Anterior cingulate cortex (tissue), 58 donors: ENCODE data around the gene MEIKIN.
"Not testable (repeated sequence)": the region's sequence is repeated elsewhere in the genome, so short reads cannot be mapped to it uniquely, and the experiment has no call there.

Experiments used
- DNase-seq, 58 donors: peaks; one replicate each; lab custom pipeline; 2025; lab: John Stamatoyannopoulos, UW

Gene MEIKIN

DNA sequence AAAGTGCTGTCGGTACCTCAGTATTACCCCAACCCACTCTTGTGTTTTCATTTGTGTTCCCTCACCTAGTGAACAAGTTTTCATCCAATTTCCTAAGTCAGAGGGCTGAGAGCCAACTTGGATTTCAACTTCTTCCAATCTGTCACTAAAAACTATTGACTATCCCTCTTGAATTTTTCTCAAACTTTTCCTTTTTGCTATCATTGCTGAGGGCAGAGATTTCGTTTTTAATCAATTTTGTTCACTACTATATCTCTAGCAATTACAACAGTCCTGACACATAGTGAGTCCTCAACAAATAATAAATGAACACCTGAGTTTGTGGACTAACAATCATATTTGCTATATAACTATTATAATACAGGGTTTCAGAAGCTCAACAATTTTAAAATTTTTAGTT, 29.0 kb downstream of the MEIKIN start:
- DNase-seq: no peak

DNA sequence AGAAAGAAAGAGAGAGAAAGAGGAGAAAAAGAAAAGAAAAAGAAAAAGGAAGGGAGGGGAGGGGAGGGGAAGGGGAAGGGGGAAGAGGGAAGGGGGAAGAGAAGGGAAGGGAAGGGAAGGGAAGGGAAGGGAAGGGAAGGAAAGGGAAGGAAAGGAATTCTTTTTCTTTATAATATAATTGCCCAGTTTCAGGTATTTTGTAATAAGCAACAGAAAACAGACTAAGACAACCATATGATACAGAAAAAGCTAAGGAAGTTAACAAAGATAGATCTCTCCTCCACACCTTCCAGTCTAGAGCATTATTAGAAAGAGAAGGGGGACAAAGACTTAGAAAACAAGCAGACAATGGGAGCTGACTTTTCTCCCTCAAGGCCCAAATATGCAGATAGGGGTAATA, 31.0 kb downstream of the MEIKIN start:
- DNase-seq: no peak

DNA sequence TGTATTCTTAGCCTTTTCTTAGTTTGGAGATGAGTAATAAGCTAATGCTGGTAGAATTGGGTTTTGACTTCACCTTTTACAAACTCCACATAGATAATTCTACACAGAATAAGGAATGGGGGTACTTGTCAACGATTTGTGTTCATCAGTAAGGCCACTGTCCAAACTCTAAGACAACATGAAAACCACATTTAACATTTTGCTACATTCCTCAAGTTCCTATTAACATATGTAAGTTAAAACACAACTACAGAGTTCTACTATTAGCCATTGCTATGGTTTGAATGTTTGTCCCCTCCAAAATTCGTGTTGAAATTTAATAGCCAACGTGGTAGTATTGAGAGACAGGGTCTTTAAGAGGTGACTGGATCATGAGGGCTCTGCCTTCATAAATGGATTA, 31.9 kb downstream of the MEIKIN start:
- DNase-seq: no peak

- DNase-seq: no peak
These were observed 38.8 kb downstream of the MEIKIN start for GRCh38 chr5:131906668-131907067.

- DNase-seq: not testable (repeated sequence)
These were observed 43.2 kb downstream of the MEIKIN start for GRCh38 chr5:131902266-131902665.

DNA sequence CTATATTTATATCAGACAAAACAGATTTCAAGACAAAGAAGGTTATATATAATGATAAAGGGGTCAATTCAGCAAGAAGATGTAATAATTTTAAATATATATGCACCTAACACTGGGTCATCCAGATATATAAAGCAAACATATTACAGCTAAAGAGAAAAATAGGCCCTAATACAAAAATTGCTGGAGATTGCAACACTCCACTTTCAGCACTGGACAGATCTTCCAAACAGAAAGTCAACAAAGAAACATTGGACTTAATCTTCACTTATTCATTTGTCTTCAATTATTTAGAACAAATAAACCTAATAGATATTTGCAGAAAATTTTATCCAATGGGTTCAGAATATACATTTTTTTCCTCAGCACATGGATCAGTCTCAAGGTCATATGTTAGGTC, 45.8 kb downstream of the MEIKIN start:
- no peak for DNase-seq

DNA sequence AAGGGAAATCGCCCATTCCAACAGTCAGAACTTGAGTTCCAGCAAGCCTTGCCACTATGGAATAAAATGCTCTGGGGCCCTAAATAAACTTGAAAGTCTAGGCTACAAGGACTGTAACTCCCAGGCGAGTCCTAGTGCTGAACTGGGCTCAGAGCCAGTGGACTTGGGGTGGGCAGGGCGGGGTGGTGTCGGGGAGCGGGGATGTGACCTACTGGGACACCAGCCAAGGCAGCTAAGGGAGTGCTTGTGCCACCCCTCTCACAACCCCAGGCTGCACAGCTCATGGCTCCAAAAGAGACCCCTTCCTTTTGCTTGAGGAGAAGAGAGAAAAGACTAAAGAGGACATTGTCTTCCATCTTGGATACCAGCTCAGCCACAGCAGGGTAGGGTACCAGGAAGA, 61.5 kb downstream of the MEIKIN start:
- DNase-seq: peak in 2 of 58 donors; percentile 0 to 5

DNA sequence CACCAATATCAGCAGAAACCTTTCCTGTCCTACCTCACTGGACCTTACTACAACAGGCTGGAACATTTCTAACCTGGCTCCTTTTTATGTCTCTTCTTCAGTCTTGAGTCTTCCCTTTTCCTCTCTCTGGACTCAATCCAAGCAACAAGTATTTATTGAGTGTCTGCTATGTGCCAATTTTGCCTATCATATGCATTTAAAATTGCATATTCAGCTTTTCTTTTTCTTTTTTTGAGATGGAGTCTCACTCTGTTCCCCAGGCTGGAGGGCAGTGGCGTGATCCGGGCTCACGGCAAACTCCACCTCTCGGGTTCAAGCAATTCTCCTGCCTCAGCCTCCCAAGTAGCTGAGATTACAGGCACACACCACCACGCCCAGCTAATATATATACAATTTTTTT, 65.8 kb downstream of the MEIKIN start:
- DNase-seq: no peak

GRCh38 chr5:131877873-131878272, 67.6 kb downstream of the MEIKIN start:
- DNase-seq: no peak

DNA sequence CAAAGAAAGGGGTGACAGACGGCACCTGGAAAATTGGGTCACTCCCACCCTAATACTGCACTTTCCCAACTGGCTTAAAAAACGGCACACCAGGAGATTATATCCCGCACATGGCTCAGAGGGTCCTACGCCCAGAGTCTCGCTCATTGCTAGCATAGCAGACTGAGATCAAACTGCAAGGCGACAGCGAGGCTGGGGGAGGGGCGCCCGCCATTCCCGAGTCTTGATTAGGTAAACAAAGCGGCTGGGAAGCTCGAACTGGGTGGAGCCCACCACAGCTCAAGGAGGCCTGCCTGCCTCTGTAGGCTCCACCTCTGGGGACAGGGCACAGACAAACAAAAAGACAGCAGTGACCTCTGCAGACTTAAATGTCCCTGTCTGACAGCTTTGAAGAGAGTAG, 74.2 kb downstream of the MEIKIN start:
- not testable (repeated sequence) for DNase-seq

- DNase-seq: no peak
These were observed 77.9 kb downstream of the MEIKIN start for GRCh38 chr5:131867524-131867923.

GRCh38 chr5:131863700-131864099, 81.8 kb downstream of the MEIKIN start:
- DNase-seq: no peak

GRCh38 chr5:131857388-131857787, 88.1 kb downstream of the MEIKIN start:
- DNase-seq: no peak

GRCh38 chr5:131855452-131855851, 90.0 kb downstream of the MEIKIN start:
- no peak for DNase-seq

DNA sequence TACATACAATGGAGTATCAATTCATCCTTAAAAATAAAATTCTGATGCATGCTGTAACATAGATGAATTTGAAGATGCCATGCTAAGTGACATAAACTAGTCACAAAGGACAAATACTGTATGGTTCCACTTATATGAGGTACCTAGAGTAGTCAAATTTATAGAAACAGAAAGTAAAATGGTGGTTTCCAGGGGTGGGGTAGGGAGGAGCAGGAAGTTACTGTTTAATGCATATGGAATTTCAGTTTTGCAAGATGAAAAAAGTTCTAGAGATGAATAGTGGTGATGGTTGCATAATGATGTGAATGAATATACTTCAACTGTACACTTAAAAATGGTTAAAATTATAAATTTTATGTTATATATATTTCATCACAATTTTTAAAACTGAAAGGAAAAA, 91.3 kb downstream of the MEIKIN start:
- DNase-seq: no peak

GRCh38 chr5:131848662-131849061, 96.8 kb downstream of the MEIKIN start:
- DNase-seq: no peak

DNA sequence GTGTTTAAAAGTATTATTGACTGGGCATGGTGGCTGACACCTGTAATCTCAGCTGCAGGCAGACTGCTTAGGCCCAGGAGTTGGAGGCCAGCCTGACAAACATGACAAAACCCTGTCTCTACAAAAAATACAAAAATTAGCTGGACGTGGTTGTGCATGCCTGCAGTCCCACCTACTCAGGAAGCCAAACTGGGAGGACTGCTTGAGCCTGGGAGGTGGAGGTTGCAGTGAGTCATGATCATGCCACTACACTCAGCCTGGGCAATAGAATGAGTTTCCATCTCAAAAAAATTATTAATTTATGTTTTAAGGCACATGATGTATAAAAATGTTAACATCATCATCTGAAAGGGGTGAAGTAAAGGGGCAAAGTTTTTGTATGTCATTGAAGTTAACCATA, 98.9 kb downstream of the MEIKIN start:
- DNase-seq: no peak

DNA sequence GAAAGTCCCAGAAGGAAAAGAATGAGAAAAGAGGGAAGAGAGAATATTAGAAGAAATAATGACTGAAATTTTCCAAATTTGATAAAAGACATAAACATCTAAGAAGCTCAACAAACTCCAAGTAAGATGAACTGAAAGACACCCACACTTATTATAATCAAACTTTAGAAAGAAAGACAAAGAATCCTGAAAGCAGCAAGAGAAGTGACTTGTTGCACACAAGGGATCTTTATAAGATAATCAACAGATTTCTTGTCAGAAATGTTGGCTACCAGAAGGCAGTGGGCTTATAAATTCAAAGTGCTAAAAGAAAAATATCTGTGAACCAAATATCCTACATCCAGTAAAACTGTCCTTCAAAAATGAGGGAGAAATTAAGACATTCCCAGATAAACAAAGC, 99.6 kb downstream of the MEIKIN start:
- DNase-seq: no peak

GRCh38 chr5:131842971-131843370, 102.5 kb downstream of the MEIKIN start:
- not testable (repeated sequence) for DNase-seq

DNA sequence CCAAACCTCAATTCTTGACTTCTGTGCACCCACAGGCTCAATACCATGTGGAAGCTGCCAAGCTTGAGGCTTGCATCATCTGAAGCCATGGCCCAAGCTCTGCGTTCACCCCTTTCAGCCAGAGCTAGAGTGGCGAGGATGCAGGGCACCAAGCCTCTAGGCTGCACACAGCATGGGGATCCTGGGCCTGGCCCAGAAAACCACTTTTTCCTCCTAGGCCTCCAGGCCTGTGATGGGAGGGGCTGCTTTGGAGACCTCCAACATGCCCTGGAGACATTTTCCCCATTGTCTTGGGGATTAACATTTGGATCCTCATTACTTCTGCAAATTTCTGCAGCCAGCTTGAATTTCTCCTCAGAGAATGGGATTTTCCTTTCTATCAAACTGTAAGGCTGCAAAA, 112.8 kb downstream of the MEIKIN start:
- DNase-seq: not testable (repeated sequence)

DNA sequence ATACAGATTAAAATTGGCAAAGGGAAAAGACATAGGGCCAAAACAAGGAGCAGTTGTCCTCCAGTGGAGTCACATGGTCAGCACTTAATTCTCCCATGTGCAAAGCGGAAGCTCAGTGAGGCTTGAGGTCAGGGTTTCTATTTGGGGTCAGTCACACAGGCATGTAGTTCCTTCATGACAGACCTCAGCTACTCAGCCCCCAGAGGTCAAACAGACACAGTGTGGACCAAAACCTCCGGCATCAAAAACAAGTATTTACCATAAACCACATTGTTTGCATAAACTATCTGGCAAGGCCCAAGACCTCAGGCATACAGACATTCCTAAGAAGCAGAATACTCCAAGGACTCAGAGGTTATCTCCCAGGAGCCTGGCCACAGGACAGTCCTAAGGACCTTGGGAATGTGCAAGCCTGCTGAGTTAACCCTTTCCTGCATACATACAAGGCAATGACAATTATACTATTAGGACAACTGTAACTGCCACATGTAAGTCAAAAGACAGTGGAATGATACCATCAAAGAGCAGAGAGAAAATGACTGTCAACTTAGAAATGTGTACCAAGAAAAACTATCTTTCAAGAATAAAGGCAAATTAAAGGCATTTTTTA, 120.0 kb downstream of the MEIKIN start:
- DNase-seq: no peak

- no peak for DNase-seq
These were observed 120.8 kb downstream of the MEIKIN start for GRCh38 chr5:131824631-131825030.

DNA sequence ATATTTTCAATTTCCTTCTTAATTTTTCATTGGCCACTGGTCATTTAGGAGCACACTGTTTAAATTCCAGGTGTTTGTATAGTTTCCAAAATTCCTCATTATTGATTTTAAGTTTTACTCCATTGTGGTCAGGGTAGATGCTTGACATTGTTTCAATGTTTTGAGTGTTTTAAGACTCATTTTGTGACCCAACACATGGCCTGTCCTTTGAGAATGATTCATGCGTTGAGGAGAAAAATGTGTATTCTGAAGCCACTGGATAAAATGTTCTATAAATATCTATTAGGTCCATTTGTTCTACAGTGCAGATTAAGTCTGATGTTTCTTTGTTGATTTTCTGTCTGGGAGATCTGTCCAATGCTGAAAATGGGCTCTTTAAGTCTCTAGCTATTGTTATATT, 124.2 kb downstream of the MEIKIN start:
- no peak for DNase-seq
